ENCODE data around the gene BOK. TPM values are rescaled to one million over a fixed set of nuclear protein-coding genes. Genes with fewer than 3 reads are reported as not detected.

The BOK gene
- total RNA-seq, 1 donor from 2014 or later, result 35.1 TPM

- Histone ChIP-seq H3K4me1 (peaks cover 60% of the 10 kb centered on the region), H3K27ac (peak overlapping the region; percentile 81), H3K36me3 (no peaks in the 10 kb centered on the region), H3K27me3 (no peaks in the 10 kb centered on the region), H3K9me3 (no peaks in the 10 kb centered on the region), H3K4me3 (peak overlapping the region; percentile 56 to 58)
- TF ChIP-seq CTCF (IDR thresholded peaks at IDR 0.05) (no peak), POLR2AphosphoS5 (IDR thresholded peaks at IDR 0.05; ENCODE audit: insufficient read depth in 1 of 2, low read depth in 1 of 2) (no peak), POLR2A (IDR thresholded peaks at IDR 0.05) (no peak)
- no peak for DNase-seq (ENCODE audit: extremely low spot score in 2 of 2)
- intact Hi-C loops (cut with DNase I), result no loop called here
These were observed 1.8 kb downstream of the BOK start for GRCh38 chr2:241560162-241560882.

- TF ChIP-seq POLR2A (IDR thresholded peaks at IDR 0.05) (no peak), POLR2AphosphoS5 (IDR thresholded peaks at IDR 0.05; ENCODE audit: insufficient read depth in 1 of 2, low read depth in 1 of 2) (no peak), CTCF (IDR thresholded peaks at IDR 0.05) (no peak)
- no peak for DNase-seq (ENCODE audit: extremely low spot score in 2 of 2)
- Histone ChIP-seq H3K36me3 (no peaks in the 10 kb centered on the region), H3K9me3 (no peaks in the 10 kb centered on the region), H3K4me1 (peaks cover 64% of the 10 kb centered on the region), H3K4me3 (peak overlapping the region; percentile 56 to 58), H3K27me3 (no peaks in the 10 kb centered on the region), H3K27ac (peak overlapping the region; percentile 81)
- intact Hi-C loops (cut with DNase I), result no loop called here
These were observed 2.4 kb downstream of the BOK start for GRCh38 chr2:241560883-241561474.

- TF ChIP-seq POLR2A (IDR thresholded peaks at IDR 0.05) (no peak), POLR2AphosphoS5 (IDR thresholded peaks at IDR 0.05; ENCODE audit: insufficient read depth in 1 of 2, low read depth in 1 of 2) (peak; percentile 72 to 74)
- Histone ChIP-seq H3K4me3 (peak overlapping the region in 1 of 2 donors; percentile 8), H3K36me3 (no peaks in the 10 kb centered on the region), H3K27ac (peak overlapping the region; percentile 81), H3K9me3 (no peaks in the 10 kb centered on the region), H3K4me1 (peaks cover 64% of the 10 kb centered on the region), H3K27me3 (no peaks in the 10 kb centered on the region)
- DNase-seq (ENCODE audit: extremely low spot score in 2 of 2), result no peak
- intact Hi-C loops (cut with DNase I), result no loop called here
These were observed 3.3 kb downstream of the BOK start for GRCh38 chr2:241561832-241562231.

GRCh38 chr2:241562269-241562891, 3.8 kb downstream of the BOK start:
- peak overlapping the region; percentile 81 for H3K27ac ChIP-seq
- TF ChIP-seq CTCF (IDR thresholded peaks at IDR 0.05), result no peak
- no peak for TF ChIP-seq POLR2A (IDR thresholded peaks at IDR 0.05)
- TF ChIP-seq POLR2AphosphoS5 (IDR thresholded peaks at IDR 0.05; ENCODE audit: insufficient read depth in 1 of 2, low read depth in 1 of 2), result no peak
- DNase-seq (ENCODE audit: extremely low spot score in 2 of 2), result no peak
- intact Hi-C loops (cut with DNase I), result no loop called here
- no peaks in the 10 kb centered on the region for H3K36me3 ChIP-seq
- no peaks in the 10 kb centered on the region for H3K9me3 ChIP-seq
- H3K4me3 ChIP-seq, result no peak overlapping the region
- H3K4me1 ChIP-seq, result peaks cover 64% of the 10 kb centered on the region
- no peaks in the 10 kb centered on the region for H3K27me3 ChIP-seq

GRCh38 chr2:241563031-241563507, 4.5 kb downstream of the BOK start:
- intact Hi-C loops (cut with DNase I), result no loop called here
- H3K27ac ChIP-seq, result peak overlapping the region; percentile 81
- no peak for DNase-seq (ENCODE audit: extremely low spot score in 2 of 2)
- no peak overlapping the region for H3K4me3 ChIP-seq
- H3K9me3 ChIP-seq, result no peaks in the 10 kb centered on the region
- no peaks in the 10 kb centered on the region for H3K36me3 ChIP-seq
- no peaks in the 10 kb centered on the region for H3K27me3 ChIP-seq
- H3K4me1 ChIP-seq, result peaks cover 64% of the 10 kb centered on the region
- TF ChIP-seq POLR2AphosphoS5 (IDR thresholded peaks at IDR 0.05; ENCODE audit: insufficient read depth in 1 of 2, low read depth in 1 of 2), result no peak
- TF ChIP-seq POLR2A (IDR thresholded peaks at IDR 0.05), result no peak
- TF ChIP-seq CTCF (IDR thresholded peaks at IDR 0.05), result no peak

All from vagina (tissue), 2 donors.